NCI-H526 (cell line): ENCODE results near the gene CABYR.

Source experiments
- DNase-seq, 2 experiments: peaks; one replicate each; lab custom pipeline; 2025; lab: John Stamatoyannopoulos, UW

Gene CABYR, protein sequence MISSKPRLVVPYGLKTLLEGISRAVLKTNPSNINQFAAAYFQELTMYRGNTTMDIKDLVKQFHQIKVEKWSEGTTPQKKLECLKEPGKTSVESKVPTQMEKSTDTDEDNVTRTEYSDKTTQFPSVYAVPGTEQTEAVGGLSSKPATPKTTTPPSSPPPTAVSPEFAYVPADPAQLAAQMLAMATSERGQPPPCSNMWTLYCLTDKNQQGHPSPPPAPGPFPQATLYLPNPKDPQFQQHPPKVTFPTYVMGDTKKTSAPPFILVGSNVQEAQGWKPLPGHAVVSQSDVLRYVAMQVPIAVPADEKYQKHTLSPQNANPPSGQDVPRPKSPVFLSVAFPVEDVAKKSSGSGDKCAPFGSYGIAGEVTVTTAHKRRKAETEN

DNA sequence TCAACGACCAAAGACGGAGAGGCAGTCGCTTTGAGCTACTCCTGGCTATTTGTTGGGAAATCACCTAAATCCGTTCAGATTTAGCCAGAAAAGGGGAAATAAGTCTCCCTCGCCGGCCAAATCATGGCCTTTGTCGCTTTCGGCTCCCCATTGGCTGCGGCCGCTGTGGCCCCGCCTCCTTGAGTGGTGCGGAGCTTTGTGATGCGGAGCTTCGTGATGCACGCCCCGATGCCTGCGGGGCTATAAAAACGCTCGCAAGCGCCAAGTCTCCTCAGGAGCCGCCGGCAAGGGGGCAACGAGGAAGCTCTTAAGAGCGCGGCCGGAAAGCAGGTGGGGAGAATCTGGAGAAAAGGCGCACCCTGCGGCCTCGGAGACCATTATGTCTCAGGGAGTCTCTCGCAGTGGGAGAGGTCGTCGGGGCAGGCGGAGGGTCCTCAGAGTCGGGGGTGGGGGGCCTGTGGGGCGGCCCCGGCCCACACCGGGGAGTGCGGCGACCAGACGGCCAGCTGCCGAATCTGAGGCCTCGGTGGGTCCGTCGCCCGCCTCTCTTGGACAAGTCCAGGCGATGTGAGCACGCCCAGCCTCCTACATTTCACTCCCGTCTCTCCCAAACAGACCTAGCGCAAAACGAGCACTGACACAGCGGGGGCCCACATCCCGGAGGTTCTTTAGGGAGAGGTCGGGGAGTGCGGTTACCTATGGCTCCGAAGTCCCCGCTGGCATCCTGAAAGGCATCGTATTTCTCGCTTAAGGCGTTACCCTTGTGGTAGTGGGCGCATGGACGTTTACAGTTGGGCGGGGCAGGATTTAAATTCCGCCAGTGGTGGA is at the start of gene CABYR:
CABYR (plus strand) TSS at position 274 of the 828 bp plus-strand sequence. CDS start 4,053 bp downstream, outside the sequence.
- peak; percentile 57 to 83 for DNase-seq

DNA sequence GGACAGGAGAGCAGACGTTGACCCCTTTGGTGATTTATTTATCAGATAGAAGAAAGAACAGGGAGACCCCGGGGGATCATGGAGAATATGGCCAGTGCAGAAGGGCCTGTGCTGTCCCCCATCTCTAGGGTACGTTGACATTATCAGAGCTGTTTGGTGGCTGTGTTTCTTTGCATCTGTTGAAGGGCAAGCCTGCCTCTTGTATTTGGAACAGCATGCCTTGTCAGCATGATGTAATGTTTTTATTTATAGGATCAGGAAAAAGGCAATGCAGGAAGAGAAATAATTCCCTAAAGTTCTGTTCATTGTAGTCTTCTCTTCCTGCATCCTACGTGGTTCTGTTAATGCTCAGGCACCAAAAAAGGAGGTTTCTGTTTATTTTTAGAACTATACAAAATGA is 49.8 kb upstream of the CABYR start:
- DNase-seq = no peak

DNA sequence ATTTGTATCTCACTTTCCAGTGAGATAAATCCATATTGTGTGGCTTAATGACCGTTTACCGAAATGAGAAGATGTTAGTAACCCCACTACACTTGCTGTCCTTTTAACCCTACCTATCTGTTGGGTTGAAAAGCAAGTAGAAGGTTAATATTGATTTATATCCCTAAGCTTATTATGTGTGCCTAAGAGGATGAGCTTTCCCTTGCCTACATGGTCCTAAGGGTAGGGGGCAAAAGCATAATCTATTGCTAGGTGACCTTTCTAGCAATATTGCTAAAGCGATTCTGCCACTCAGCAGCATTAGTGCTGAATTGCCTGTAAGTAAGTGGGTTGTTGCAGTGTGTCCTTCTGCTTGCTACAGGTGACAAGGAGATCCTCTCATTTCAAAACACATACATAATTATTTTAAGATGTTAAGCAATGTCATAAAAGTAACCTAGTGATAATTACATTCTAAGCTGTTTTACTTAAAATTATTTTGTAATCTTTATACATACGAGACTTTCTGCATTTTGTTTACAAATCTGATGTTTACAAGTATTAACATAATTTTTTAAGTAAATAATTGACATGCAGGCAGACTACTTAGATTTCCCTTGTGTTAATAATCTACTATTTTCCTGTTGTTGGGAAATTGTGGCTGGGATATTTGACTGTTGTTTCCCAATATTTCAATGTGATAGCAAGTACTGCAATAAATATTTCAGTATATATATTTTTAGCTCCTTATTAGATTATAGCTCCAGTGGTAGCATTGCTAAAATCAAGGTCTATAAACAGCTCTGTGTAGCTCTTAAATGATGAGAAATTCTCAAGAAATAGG is 49.1 kb upstream of the CABYR start:
- no peak for DNase-seq

DNA sequence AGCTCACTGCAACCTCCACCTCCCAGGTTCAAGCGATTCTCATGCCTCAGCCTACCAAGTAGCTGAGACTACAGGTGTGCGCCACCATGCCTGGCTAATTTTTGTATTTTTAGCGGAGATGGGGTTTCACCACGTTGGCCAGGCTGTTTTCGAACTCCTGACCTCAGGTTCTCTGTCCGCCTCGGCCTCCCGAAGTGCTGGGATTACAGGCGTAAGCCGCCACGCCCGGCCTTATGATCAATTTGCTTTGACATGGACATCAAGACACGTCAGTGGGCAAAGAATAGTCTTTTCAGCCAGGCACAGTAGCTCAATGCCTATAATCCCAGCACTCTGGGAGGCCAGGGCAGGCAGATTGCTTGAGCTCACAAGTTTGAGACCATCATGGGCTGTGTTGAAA is 48.0 kb upstream of the CABYR start:
- no peak for DNase-seq

DNA sequence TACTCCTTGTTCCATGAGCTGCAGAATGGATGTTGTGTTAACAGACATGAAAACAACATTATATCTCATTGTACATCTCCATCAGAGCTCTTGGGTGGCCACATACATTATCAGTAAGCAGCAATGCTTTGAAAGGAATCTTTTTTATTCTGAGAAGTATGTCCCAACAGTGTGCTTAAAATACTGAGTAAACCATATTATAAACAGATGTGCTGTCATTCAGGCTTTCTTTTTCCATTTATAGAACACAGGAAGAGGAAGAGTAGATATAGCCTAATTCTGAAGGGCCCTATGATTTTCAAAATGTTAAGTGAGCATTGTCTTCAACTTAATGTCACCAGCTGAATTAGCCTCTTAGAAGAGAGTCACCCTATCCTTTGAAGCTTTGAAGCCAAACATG is 44.3 kb upstream of the CABYR start:
- no peak for DNase-seq

DNA sequence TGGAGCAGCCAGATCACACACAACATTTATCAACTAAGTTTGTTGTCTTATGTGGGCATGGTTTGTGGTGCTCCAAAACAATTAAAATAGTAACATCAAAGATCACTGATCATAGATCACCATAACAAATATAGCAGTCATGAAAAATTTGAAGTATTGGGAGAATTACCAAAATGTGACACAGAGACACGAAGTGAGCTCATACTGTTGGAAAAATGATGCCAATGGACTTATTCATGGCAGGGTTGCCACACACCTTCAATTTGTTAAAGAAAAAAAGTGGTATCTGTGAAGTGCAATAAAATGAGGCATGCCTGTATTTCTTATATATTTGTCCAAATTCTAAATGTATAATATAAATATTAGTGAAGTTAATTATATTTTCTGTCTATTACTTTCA is 42.9 kb upstream of the CABYR start:
- no peak for DNase-seq

DNA sequence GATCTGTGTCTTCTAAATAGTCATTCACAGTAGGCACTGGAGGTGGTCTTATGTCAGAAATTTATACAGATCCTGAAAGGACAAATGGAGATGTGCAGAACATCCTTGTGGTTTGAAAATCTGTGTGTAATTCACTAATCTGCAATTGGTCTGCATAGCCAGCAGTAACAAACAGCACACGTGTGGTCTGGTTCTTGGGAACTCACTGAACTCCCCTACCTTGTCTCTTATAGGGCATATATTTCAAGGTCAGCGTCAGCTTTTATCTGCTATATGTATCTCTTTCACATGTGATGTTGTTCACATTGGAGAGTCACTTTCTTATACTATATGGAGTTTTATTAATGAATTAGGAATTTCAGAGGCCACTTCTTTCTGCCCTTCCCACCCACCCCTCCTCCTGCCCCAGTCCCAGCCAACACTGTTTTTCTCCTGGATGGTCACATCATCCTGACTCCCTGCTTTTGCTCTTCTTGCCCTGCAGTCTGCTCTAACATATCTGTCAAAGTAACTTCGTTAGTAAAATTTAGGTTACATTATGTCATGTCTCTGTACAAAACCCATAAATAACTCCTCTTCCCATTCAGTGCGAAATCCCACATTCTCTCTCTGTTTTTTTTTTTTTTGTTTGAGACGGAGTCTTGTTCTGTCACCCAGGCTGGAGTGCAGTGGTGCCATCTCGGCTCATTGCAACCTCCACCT is 35.4 kb upstream of the CABYR start:
- DNase-seq = no peak

DNA sequence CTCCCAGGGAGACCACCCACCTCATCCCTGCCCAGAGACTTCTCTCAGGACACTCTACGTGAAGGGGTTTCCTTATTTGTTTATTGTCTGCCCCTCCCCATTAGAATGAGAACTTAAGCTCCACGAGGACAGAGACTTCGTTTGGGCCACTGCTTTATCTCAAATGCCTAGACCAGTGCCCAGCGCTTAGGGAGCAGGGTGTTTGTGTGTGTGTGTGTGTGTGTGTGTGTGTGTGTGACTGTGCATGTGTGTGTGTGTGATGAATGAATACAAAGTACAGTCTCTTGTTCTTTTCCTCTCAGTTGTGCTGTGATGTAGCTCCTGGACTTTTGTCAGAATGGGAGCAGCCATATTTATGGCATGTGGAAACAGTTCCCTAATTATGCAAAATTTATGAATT is 34.4 kb upstream of the CABYR start:
- DNase-seq = no peak

DNA sequence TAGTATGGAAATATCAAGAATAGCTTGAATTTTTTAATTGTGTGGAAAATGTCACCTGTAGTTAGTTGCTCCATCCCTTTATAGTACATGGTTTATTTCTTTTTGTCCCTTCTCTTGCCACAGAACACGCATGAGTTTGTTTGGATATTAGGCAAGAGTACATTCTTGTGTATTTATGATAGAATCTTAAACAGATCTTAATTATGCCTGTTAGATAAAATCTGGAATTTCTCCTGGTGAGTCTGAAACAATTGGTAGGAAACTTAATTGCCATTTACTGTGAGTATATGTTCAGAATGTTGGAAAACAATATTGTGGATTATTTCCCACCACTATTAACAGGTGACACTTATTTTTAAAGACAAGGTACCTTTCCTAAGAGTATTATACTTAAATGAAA is 30.2 kb upstream of the CABYR start:
- no peak for DNase-seq

DNA sequence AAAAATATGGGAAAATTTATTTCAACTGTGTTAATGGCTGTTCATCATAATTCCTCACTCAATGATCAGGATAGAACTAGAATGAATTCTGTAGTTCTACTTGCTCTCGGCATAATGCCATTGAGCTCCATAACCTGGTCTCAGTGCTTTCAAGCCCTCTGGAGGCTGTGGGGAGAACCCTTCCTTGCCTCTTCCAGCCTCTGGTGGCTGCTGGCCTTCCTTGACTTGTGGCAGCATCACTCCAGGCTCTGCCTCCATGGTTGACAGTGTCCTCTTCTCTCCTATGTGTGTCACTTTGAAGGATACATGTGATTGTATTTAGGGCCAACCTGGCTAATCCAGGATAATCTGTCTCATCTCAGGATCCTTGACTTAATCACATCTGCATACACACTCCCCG is 26.9 kb upstream of the CABYR start:
- DNase-seq = no peak

DNA sequence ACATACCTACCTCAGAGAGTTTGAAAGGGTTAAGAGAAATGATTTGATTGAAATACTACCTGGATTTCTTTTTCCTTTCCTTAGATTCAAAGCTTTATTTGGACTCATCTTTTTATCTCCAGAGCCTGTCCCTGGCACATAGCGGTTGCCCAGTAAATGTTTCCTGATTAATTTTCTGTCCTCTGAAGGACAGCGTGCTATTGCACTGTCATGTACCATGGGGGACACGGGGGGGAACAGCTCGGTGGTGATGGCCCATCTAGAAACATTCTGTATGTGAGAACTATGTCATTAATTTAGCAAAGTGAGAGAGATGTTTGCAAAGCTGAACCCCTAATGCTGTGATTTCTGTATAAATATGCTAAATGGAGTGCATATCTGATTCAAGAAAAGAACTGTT is 26.4 kb upstream of the CABYR start:
- no peak for DNase-seq

DNA sequence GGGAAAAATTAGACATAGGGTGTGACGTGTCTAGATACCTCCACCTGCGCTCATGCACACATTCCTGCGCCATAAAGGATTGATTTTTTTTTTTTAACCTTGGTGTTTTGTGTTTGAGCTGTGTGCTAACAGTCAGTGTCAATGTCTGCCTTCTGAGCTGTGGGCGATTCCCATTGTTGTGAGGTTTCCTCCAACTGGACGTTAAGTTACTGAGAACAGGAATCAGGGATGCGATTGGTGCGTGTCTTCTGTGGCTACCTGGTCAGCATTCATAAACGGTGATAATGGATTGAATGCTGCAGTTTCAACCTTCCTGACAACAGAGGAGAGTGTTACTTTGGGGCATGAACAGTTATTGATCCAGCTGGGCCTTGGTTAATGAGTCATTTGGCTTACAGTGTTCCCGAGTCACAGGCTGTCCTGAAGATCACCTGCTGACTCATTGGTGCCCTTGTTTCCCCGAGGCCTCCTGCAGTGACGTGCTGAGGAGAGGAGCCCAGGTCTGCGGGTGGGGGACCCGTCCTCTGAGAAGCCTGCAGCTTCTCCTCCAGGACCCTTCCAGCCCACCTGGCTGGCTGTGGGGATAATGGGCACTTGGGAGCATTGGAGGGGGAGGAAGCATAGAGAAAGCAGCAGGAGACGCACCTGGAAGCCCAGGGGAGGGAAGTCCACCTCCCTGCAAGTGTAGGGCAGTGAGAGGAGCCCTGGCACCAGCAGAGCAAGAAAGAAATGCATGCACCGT is 25.8 kb upstream of the CABYR start:
- no peak for DNase-seq

DNA sequence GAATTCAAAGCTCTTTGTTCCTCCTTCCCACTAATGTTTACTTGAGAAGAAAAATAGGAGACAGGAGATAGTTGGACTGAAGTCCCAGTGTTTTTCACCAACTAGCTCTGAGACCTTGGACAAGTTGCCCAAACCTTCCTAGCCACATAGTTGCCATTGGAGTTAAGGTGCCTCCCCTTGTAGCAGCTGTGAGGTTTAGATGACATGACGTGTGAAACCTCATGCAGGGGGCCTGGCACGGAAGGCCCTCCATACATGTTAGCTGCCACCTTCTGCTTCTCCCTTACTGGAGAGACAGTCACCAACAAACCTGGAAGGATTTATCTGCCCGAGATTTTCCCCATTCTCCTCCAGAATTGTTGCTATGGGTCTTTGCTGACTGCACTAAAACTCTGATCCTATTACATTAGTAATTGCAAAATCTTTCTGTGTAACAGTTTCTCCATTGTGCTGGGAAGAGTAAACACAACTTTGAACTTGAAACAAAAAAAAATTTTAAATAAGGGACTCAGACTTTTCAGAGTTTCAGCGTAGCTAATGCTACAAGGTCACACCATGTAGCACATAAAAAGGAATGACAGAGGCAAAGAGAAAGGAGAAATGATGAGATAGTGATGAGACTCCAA is 23.8 kb upstream of the CABYR start:
- no peak for DNase-seq

DNA sequence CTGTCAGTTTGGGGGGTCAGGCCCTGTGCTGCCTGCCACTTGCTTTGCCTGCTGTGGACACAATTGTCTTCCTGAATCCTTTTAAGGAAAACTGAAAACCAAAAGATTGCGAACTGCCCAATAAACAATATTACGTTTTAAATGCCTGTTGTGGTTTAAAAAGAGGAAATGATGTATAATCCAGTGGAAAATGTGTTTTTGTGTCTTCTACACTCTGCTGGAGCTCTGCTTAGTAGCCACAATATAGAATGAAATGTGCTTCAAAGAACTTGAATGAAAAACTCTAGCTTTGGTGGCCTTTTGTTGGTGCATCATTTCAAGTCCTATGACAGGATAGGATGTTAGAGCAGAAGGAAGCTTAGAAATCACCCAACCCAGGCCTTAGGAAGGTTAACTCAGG is 23.2 kb upstream of the CABYR start:
- no peak for DNase-seq

DNA sequence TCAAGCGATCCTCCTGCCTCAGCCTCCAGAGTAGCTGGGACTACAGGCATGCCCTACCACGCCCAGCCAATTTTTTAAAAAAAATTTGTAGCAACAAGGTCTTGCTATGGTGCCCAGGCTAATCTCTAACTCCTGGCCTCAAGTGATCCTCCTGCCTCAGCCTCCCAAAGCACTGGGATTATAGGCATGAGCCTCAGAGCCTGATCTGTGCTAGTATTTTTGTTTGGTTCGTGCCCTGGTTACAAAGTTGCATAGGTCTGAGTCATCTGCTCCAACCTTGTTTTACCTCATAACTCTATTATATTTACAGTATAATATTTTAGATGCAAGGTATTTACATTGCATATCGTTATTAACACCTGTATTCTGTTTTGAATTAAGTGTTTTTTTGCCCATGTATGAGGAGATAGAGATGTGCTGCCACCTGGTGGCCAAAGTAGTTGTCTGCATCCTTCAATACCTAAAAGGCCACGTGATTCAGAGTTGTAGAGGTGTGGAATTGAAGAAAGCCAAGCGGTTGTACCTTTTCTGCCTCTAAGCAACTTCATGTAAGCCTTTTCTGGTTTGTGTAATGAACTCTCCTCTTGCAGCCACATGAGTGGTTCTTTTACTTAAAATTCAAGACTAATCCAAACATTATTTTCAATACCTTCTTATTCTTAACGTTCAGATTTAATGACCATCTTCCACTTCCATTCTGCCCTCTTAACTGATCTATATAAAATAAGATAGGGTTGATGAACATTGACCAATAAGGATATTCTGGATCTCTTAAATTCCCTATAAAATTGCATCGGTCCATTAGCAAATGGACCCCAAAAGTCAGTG is 19.9 kb upstream of the CABYR start:
- DNase-seq = peak; percentile 22 to 75

DNA sequence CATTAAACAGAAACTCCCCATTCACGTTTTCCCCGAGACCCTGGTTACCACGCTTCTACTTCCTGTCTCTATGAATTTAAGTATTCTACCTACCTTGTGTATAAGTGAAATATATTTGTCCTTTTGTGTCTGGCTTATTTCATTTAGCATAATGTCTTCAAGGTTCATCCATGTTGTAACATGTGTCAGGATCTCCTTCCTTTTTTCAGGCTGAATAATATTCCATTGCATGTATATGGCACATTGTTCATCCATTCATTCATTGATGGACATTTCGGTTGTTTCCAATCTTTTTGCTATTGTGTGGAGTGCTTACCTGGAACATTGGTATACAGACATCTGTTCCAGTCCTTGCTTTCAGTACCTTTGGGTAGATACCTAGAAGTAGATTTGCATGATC is 18.2 kb upstream of the CABYR start:
- DNase-seq = no peak

DNA sequence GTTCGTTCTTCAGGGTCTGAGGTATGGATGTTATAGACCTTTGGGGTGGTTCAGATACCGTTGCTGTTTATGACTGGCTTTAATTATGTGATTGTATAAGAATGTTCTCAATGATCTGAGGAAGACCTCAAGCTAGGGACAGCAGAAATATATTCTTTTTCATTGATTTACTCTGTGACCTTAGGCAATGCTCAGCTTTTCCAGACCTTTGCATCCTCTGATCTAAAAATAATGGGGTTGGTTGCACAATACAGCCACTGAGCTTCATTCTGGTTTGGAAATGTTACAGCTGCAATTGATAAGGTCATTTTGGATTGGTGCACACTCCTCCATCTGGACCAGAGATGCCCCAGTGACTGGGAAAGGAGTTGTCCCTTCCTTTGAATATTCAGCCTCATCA is 17.2 kb upstream of the CABYR start:
- no peak for DNase-seq

DNA sequence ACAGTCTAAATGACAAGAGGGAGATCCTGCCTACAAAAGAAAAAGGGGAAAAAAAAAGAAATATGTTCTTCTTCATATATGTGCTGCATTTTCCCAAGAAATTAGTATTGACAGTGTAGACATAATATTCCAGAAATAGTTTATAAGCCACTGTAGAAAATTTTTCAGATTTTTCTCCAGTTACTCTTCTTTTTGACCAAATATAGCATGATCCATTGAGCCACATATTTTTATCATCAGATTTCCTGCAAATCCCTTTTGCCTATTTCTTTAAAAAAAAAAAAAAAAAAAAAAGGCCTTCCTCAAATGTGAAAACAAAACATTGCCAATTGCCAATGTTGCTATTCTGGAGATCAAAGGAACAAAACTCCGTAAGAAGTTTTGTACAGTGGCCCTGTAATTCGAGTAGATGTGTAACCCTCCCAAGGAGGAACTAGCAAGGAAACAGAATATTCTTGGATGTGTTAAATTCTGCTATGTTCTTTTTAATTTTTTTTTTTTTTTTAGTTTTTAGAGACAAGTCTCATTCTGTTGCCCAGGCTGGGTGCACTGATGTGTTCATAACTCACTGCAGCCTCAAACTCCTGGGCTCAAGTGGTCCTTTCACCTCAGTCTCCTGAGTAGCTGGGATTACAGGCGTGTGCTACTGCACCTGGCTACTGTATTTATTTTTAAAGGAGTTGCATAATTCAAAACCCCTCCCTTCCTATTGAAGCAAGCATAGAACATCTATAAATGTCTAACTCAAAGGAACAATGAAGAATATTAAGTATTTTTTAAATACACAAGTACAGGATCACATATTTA is 12.5 kb upstream of the CABYR start:
- DNase-seq = no peak

DNA sequence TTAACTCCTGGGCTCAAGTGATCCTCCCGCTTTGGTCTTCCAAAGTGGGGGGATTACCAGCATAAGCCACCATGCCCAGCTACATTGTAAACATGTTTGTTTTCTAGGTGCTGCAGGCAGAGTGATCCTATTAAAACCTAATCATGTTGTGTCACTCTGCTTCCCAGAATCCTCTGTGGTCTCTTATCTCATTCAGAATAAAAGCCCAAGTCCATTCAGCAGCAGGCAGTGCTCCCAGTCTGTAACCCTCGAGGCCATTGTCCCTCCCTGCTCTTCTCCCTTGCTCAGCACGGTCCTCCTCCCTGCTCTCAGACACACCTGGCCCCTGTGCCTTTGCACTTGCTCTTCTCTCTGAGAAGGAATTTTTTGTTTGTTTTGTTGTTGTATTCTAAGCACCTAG is 11.1 kb upstream of the CABYR start:
- DNase-seq = no peak
